Choroid plexus epithelial cell (primary cell): ENCODE results near the gene RPL34.
"Not testable (repeated sequence)": the region's sequence is repeated elsewhere in the genome, so short reads cannot be mapped to it uniquely, and the experiment has no call there.

ENCODE experiments used
- DNase-seq: peaks from one replicate; pipeline ENCODE4 v3.0.0-alpha.2; 2010; ENCODE audit warnings: low read depth
- H3K4me3 ChIP-seq: 2 replicates; pipeline ENCODE4 v1.5.1; 2011; ENCODE audit warnings: low read depth, mild to moderate bottlenecking, control low read depth, low read length, moderate library complexity
- CTCF ChIP-seq: conservative IDR thresholded peaks from 2 replicates; pipeline ENCODE4 v1.5.1; 2011; ENCODE audit warnings: low read depth, mild to moderate bottlenecking, control low read depth, inconsistent platforms, low read length, moderate library complexity

The RPL34 gene

GRCh38 chr4:108590776-108591175 lies 29.6 kb upstream of the RPL34 start:
- no peak for TF ChIP-seq CTCF

GRCh38 chr4:108592674-108592986 lies 27.7 kb upstream of the RPL34 start:
- no peak for TF ChIP-seq CTCF
- H3K4me3 ChIP-seq, result no peak overlapping the region
- DNase-seq, result no peak

More at GRCh38 chr4:108590776-108591175, 29.6 kb upstream of the RPL34 start:
- no peak overlapping the region for H3K4me3 ChIP-seq
- DNase-seq, result peak; percentile 55

GRCh38 chr4:108594296-108594695 lies 26.1 kb upstream of the RPL34 start:
- DNase-seq, result not testable (repeated sequence)

GRCh38 chr4:108596344-108596743 lies 24.0 kb upstream of the RPL34 start:
- H3K4me3 ChIP-seq, result no peak overlapping the region
- no peak for DNase-seq
- no peak for TF ChIP-seq CTCF

More at GRCh38 chr4:108594296-108594695, 26.1 kb upstream of the RPL34 start:
- not testable (repeated sequence) for H3K4me3 ChIP-seq

GRCh38 chr4:108601106-108601505 lies 19.3 kb upstream of the RPL34 start:
- no peak for TF ChIP-seq CTCF
- H3K4me3 ChIP-seq, result no peak overlapping the region
- no peak for DNase-seq

- TF ChIP-seq CTCF, result no peak
- DNase-seq, result no peak
- H3K4me3 ChIP-seq, result no peak overlapping the region
Measured at GRCh38 chr4:108601532-108601931, 18.8 kb upstream of the RPL34 start.

- DNase-seq, result no peak
- TF ChIP-seq CTCF, result no peak
- H3K4me3 ChIP-seq, result no peak overlapping the region
Measured at GRCh38 chr4:108602163-108602562, 18.2 kb upstream of the RPL34 start.

- no peak for DNase-seq
- TF ChIP-seq CTCF, result no peak
- no peak overlapping the region for H3K4me3 ChIP-seq
Measured at GRCh38 chr4:108607079-108607815, 13.1 kb upstream of the RPL34 start.
